Sigmoid colon (tissue), 7 donors: Measurements from ENCODE around the gene NUDT1. TPM values are rescaled to one million over a fixed set of nuclear protein-coding genes. Genes with fewer than 3 reads are reported as not detected.

Source experiments
- DNase-seq: peaks from one replicate; pipeline ENCODE4 v3.0.0-alpha.2; 2019
- H3K27ac ChIP-seq, 4 donors: fragments of 200-600 bp; sonication (generic); one replicate each; pipeline ENCODE4 v1.5.1; 2016 to 2019; ENCODE audit warnings: mild to moderate bottlenecking in 1 of 4
- H3K27me3 ChIP-seq, 3 donors: fragments of 200-600 bp; sonication (generic); one replicate each; pipeline ENCODE4 v1.5.1; 2019; ENCODE audit warnings: mild to moderate bottlenecking in 1 of 3
- H3K36me3 ChIP-seq, 4 donors: fragments of 200-600 bp; sonication (generic); one replicate each; pipeline ENCODE4 v1.5.1; 2016 to 2019
- H3K4me1 ChIP-seq, 4 donors: fragments of 200-600 bp; sonication (generic); one replicate each; pipeline ENCODE4 v1.5.1; 2017 to 2019
- H3K4me3 ChIP-seq, 4 donors: fragments of 200-600 bp; sonication (generic); one replicate each; pipeline ENCODE4 v1.5.1; 2017 to 2019; ENCODE audit warnings: mild to moderate bottlenecking in 2 of 4, moderate library complexity in 1 of 4
- H3K9me3 ChIP-seq, 4 donors: fragments of 200-600 bp in 3 of 4; sonication (generic) in 3 of 4; one replicate each; pipeline versions ENCODE4 v1.5.1 to v1.6.1; 2013 to 2019
- CTCF ChIP-seq, 4 experiments: fragments of 450-650 bp in 3 of 4; fragments of 200-600 bp in 1 of 4; IDR thresholded peaks; one replicate each; pipeline ENCODE4 v1.5.1; 2016 to 2019; ENCODE audit warnings: antibody characterized with exemption in 4 of 4, mild to moderate bottlenecking in 3 of 4, moderate library complexity in 2 of 4
- EP300 ChIP-seq, 4 donors: sonication (generic); formaldehyde crosslinking; IDR thresholded peaks; one replicate each; pipeline ENCODE4 v1.6.1; 2017; ENCODE audit warnings: antibody characterized with exemption in 4 of 4
- POLR2A ChIP-seq, 2 donors: fragments of 450-650 bp; IDR thresholded peaks; one replicate each; pipeline ENCODE4 v1.6.1; 2016; ENCODE audit warnings: antibody characterized with exemption in 2 of 2, mild to moderate bottlenecking in 2 of 2, moderate library complexity in 2 of 2
- POLR2AphosphoS5 ChIP-seq, 4 donors: sonication (generic); formaldehyde crosslinking; IDR thresholded peaks; one replicate each; pipeline ENCODE4 v1.6.1; 2017; ENCODE audit warnings: antibody characterized with exemption in 4 of 4
- WGBS, 2 donors: extraction: QIAGEN DNeasy Blood & Tissue Kit; methylation state at CpG; one replicate each; pipeline ENCODE4 v1.1.7; 2013; 5-methylcytosine and 5-hydroxymethylcytosine counted together
- intact Hi-C: fragments of 100-400 bp; cut with DNase I; formaldehyde crosslinking; loops from one replicate; pipeline ENCODE4 v1.15.1; 2023
- polyA plus RNA-seq, 3 donors: library from polyadenylated mRNA; stranded (reverse); fragments of 200-250 nt; gene quantifications; one replicate each; pipeline ENCODE4 v1.2.3, GENCODE V29; 2013
- total RNA-seq, 4 donors: library from RNA; depleted of rRNA; stranded (reverse); fragments of >200 nt; gene quantifications; one replicate each; pipeline ENCODE4 v1.1.0, GENCODE V29; 2016
- donor health status: healthy with polysubstance abuse.
- donor health status: Bipolar disorder and iron deficiency.
- donor health status: healthy.

NUDT1 gene
- total and polyA plus RNA-seq, 7 donors: 13.3 to 46.9 (median 27.0) TPM

GRCh38 chr7:2195400-2196246 lies 46.4 kb upstream of the NUDT1 start:
- Histone ChIP-seq H3K4me1 (no peaks in the 10 kb centered on the region), H3K27me3 (no peaks in the 10 kb centered on the region), H3K27ac (no peak overlapping the region), H3K36me3 (peaks cover 0 to 32% (median 14%) of the 10 kb centered on the region in 4 donors), H3K4me3 (no peak overlapping the region), H3K9me3 (no peaks in the 10 kb centered on the region)
- intact Hi-C loops: no loop called here
- no peak for TF ChIP-seq CTCF (IDR thresholded peaks at IDR 0.05)
- no peak for TF ChIP-seq POLR2AphosphoS5 (IDR thresholded peaks at IDR 0.05)
- no peak for TF ChIP-seq EP300 (IDR thresholded peaks at IDR 0.05)
- no peak for TF ChIP-seq POLR2A (IDR thresholded peaks at IDR 0.05)
- DNase-seq: no peak
- 96 to 97% methylated on average over 13 of the region's 13 CpGs for WGBS, 2 donors

DNA sequence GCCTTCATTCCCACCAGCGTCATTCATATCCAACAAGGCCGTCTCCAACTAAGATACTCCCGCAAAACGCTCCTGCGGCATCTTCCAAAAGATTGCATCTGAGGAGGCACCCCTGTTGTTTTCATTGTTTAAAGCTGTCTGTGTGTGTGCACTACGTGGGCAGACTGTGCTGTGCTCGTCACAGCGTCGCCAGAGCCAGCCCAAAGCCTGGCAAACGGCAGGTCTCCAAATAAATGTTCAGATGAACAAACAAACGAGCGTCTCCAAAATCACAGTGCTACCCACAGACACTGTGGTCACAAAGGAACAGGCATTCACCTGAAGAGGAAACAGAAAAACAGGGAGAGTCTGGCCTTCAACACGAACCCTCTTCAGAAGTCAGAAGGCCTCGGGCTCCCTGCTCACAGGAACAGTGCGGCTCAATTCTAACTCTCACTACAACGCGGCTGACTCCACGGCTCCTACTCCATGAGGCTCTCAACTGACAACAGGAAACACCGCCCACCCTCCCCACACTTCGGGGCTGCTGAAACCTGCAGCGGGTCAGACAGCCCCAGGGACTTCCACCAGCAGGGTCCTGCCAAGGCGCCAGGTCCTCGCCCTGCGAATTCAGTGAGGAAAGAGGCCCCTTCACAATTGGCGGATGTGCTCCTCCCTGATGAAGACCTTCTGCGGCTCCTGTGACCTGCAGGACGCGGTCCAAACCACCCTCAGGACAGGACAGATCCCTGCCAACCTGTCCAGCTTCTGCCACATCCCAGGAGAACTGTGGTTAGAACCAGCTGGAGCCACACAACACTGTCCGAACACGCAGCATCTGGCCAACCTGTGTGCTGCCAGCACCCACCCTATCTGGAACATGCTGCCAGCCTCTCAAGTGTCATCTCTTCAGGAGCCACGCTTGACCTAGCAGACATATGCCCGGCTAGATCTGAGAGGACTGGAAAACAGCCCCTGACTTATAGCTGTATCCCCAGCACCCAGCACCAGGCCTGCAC lies 45.3 kb upstream of the NUDT1 start:
- TF ChIP-seq POLR2AphosphoS5 (IDR thresholded peaks at IDR 0.05) (no peak), POLR2A (IDR thresholded peaks at IDR 0.05) (no peak), CTCF (IDR thresholded peaks at IDR 0.05) (no peak), EP300 (IDR thresholded peaks at IDR 0.05) (no peak)
- peaks cover 0 to 37% (median 14%) of the 10 kb centered on the region in 4 donors for H3K36me3 ChIP-seq
- intact Hi-C loops: no loop called here
- no peaks in the 10 kb centered on the region for H3K27me3 ChIP-seq
- H3K4me1 ChIP-seq: no peaks in the 10 kb centered on the region
- H3K9me3 ChIP-seq: no peaks in the 10 kb centered on the region
- no peak overlapping the region for H3K27ac ChIP-seq
- WGBS, 2 donors: 89 to 93% methylated on average over 32 of the region's 32 CpGs
- no peak for DNase-seq
- H3K4me3 ChIP-seq: no peak overlapping the region

GRCh38 chr7:2197436-2198155 lies 44.4 kb upstream of the NUDT1 start:
- H3K9me3 ChIP-seq: no peaks in the 10 kb centered on the region
- intact Hi-C loops: no loop called here
- DNase-seq: no peak
- no peak overlapping the region for H3K4me3 ChIP-seq
- TF ChIP-seq CTCF (IDR thresholded peaks at IDR 0.05): no peak
- H3K36me3 ChIP-seq: peaks cover 0 to 37% (median 14%) of the 10 kb centered on the region in 4 donors
- peaks cover 0 to 9% (median 5%) of the 10 kb centered on the region in 4 donors for H3K4me1 ChIP-seq
- 91 to 94% methylated on average over 21 of the region's 21 CpGs for whole genome bisulfite sequencing, 2 donors
- no peaks in the 10 kb centered on the region for H3K27me3 ChIP-seq
- no peak overlapping the region for H3K27ac ChIP-seq

DNA sequence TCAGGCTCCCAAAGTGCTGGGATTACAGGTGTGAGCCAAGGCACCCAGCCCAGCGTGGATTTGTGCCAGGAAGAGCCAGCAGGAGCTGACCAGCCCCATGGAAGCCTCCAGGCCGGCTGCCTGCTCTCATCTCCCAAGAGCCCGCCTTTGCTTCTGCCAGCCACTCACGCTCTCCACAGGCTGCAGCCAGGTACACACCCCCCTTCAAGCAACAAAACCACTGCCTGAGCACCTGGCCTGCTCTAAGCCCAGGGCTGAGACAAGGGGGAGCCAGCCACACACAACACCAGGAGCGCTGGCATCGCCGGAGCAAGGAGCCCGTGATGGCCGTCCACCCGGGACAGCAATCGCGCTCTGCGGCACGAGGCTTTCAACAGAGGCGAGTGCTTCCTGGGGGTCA lies 43.8 kb upstream of the NUDT1 start:
- no peak for TF ChIP-seq CTCF (IDR thresholded peaks at IDR 0.05)
- Histone ChIP-seq H3K27me3 (no peaks in the 10 kb centered on the region), H3K36me3 (peaks cover 0 to 37% (median 14%) of the 10 kb centered on the region in 4 donors), H3K4me3 (no peak overlapping the region), H3K27ac (no peak overlapping the region), H3K9me3 (no peaks in the 10 kb centered on the region), H3K4me1 (peaks cover 0 to 15% (median 11%) of the 10 kb centered on the region in 4 donors)
- WGBS, 2 donors: 96 to 97% methylated on average over 15 of the region's 15 CpGs
- intact Hi-C loops: no loop called here
- DNase-seq: peak; percentile 51
